Measurements from ENCODE around the gene USP40. TPM values are rescaled to one million over a fixed set of nuclear protein-coding genes. Genes with fewer than 3 reads are reported as not detected.

USP40 gene
- total and polyA plus RNA-seq, 2 of the 8 experiments (the other 6 are each of a cell fraction or from before 2014, with no cell fraction given) = 12.0 to 15.7 TPM

DNA sequence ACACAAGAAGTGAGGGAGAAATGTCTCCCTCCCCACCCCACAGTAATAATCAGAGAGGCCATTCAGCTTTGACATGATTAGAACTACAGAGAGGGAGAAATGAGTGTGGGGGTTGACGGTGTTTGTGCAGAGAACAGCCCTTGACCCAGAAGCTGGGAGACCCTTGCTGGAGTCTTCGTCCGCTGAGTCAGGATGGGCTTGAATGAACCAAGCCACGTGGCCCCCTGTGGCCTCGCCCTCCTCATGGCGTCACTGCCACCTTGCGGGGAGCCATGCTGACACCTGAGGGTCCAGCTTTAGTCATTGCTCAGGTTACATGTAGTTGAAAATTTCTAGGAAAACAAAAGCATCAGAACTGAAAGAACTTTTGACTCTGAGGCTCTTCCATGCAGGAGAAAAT is 111.1 kb downstream of the USP40 start (continued):
- TF ChIP-seq, protein P1, sequence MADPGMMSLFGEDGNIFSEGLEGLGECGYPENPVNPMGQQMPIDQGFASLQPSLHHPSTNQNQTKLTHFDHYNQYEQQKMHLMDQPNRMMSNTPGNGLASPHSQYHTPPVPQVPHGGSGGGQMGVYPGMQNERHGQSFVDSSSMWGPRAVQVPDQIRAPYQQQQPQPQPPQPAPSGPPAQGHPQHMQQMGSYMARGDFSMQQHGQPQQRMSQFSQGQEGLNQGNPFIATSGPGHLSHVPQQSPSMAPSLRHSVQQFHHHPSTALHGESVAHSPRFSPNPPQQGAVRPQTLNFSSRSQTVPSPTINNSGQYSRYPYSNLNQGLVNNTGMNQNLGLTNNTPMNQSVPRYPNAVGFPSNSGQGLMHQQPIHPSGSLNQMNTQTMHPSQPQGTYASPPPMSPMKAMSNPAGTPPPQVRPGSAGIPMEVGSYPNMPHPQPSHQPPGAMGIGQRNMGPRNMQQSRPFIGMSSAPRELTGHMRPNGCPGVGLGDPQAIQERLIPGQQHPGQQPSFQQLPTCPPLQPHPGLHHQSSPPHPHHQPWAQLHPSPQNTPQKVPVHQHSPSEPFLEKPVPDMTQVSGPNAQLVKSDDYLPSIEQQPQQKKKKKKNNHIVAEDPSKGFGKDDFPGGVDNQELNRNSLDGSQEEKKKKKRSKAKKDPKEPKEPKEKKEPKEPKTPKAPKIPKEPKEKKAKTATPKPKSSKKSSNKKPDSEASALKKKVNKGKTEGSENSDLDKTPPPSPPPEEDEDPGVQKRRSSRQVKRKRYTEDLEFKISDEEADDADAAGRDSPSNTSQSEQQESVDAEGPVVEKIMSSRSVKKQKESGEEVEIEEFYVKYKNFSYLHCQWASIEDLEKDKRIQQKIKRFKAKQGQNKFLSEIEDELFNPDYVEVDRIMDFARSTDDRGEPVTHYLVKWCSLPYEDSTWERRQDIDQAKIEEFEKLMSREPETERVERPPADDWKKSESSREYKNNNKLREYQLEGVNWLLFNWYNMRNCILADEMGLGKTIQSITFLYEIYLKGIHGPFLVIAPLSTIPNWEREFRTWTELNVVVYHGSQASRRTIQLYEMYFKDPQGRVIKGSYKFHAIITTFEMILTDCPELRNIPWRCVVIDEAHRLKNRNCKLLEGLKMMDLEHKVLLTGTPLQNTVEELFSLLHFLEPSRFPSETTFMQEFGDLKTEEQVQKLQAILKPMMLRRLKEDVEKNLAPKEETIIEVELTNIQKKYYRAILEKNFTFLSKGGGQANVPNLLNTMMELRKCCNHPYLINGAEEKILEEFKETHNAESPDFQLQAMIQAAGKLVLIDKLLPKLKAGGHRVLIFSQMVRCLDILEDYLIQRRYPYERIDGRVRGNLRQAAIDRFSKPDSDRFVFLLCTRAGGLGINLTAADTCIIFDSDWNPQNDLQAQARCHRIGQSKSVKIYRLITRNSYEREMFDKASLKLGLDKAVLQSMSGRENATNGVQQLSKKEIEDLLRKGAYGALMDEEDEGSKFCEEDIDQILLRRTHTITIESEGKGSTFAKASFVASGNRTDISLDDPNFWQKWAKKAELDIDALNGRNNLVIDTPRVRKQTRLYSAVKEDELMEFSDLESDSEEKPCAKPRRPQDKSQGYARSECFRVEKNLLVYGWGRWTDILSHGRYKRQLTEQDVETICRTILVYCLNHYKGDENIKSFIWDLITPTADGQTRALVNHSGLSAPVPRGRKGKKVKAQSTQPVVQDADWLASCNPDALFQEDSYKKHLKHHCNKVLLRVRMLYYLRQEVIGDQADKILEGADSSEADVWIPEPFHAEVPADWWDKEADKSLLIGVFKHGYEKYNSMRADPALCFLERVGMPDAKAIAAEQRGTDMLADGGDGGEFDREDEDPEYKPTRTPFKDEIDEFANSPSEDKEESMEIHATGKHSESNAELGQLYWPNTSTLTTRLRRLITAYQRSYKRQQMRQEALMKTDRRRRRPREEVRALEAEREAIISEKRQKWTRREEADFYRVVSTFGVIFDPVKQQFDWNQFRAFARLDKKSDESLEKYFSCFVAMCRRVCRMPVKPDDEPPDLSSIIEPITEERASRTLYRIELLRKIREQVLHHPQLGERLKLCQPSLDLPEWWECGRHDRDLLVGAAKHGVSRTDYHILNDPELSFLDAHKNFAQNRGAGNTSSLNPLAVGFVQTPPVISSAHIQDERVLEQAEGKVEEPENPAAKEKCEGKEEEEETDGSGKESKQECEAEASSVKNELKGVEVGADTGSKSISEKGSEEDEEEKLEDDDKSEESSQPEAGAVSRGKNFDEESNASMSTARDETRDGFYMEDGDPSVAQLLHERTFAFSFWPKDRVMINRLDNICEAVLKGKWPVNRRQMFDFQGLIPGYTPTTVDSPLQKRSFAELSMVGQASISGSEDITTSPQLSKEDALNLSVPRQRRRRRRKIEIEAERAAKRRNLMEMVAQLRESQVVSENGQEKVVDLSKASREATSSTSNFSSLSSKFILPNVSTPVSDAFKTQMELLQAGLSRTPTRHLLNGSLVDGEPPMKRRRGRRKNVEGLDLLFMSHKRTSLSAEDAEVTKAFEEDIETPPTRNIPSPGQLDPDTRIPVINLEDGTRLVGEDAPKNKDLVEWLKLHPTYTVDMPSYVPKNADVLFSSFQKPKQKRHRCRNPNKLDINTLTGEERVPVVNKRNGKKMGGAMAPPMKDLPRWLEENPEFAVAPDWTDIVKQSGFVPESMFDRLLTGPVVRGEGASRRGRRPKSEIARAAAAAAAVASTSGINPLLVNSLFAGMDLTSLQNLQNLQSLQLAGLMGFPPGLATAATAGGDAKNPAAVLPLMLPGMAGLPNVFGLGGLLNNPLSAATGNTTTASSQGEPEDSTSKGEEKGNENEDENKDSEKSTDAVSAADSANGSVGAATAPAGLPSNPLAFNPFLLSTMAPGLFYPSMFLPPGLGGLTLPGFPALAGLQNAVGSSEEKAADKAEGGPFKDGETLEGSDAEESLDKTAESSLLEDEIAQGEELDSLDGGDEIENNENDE (IDR thresholded peaks at IDR 0.05; ENCODE audit: insufficient replicate concordance, low read length) = no peak
- TF ChIP-seq, protein P2, sequence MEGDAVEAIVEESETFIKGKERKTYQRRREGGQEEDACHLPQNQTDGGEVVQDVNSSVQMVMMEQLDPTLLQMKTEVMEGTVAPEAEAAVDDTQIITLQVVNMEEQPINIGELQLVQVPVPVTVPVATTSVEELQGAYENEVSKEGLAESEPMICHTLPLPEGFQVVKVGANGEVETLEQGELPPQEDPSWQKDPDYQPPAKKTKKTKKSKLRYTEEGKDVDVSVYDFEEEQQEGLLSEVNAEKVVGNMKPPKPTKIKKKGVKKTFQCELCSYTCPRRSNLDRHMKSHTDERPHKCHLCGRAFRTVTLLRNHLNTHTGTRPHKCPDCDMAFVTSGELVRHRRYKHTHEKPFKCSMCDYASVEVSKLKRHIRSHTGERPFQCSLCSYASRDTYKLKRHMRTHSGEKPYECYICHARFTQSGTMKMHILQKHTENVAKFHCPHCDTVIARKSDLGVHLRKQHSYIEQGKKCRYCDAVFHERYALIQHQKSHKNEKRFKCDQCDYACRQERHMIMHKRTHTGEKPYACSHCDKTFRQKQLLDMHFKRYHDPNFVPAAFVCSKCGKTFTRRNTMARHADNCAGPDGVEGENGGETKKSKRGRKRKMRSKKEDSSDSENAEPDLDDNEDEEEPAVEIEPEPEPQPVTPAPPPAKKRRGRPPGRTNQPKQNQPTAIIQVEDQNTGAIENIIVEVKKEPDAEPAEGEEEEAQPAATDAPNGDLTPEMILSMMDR (IDR thresholded peaks at IDR 0.05; ENCODE audit: control extremely low read depth in 1 of 3, insufficient read depth in 1 of 3, low read depth in 1 of 3, low read length in 3 of 3) = no peak
